ENCODE data around the gene NFX1.

NFX1 gene

DNA sequence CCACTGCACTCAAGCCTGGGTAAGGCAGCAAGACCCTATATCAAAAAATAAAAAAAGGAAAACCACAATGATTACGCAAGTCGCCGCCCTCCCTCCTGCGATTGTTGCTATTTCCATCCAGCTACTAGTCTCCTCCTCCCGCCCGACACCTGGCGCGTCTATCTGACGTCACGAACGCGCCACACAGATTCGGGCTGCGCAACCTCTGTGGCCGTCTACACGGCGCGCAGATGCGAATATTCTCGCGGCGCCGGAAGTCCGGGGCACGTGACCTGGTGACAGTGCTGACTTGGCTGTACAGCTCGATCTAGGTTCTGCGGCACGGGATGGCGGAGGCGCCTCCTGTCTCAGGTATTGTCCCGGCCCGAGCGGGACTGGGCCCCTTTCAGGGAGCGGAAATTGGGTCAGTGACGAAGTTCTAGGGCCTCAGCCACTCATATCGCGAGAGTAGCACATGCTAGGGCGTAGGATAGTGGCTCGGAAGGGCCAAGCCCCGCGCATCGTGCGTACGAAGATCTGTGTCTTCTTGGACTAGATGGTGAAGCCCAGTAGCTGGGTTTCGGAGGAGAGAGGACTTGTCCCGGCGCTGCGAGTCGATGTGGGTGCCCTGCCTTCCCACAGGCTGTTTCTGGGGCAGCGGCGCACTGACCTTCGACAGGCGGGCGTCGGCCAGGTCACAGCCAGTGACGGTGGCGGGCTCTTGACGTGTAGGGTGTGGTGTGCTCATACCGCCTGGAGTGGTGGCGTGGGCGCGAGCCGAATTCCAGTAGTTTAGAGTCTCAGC lies at the start of gene NFX1:
Gene NFX1, plus strand, starts transcription at position 270 of the 784 bp plus-strand sequence. Its CDS starts 57 bp downstream, at position 327.
- DNase-seq (ENCODE audit: low read depth in 1 of 2, low spot score in 1 of 2): peak; percentile 95 to 96

DNA sequence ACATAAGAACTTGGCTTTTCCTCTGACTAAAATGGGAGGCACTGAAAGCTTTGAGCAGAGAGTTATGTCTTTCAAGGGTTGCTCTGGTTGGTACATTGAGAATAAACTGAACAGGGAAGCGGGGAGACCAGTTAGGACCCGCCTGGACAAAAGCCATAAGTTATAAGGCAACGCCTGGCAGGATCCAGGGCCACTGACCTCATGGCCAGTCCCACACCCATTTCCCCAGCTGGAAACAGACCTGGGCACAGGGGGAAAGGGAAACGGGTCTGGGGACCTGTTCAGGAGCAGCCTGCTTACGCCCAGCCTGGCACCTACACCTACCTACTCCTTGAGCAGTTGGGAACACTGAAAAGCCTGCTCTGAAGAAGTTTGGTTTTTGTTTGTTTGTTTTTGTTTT lies 49.0 kb upstream of the NFX1 start:
- DNase-seq (ENCODE audit: low read depth in 1 of 2, low spot score in 1 of 2): no peak

DNA sequence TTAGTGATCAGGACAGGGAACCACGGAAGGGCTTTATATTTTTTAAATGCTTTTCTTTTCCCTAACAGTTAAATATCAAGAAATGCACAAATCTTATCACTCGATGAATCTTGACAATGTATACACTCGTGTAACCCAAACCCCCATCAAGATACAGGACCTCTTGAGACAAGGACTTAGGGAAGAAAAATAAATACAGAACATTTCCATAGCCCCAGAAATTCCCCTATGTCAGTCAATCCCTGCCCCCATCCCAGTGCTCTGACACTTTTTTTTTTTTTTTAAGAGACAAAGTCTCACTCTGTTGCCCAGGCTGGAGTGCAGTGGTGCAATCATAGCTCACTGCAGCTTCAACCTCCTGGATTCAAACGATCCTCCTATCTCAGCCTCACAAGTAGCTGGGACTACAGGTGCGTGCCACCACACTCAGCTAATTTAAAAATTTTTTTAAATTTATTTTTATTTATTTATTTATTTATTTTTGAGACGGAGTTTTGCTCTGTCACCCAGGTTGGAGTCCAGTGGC lies 47.6 kb upstream of the NFX1 start:
- no peak for DNase-seq (ENCODE audit: low read depth in 1 of 2, low spot score in 1 of 2)

DNA sequence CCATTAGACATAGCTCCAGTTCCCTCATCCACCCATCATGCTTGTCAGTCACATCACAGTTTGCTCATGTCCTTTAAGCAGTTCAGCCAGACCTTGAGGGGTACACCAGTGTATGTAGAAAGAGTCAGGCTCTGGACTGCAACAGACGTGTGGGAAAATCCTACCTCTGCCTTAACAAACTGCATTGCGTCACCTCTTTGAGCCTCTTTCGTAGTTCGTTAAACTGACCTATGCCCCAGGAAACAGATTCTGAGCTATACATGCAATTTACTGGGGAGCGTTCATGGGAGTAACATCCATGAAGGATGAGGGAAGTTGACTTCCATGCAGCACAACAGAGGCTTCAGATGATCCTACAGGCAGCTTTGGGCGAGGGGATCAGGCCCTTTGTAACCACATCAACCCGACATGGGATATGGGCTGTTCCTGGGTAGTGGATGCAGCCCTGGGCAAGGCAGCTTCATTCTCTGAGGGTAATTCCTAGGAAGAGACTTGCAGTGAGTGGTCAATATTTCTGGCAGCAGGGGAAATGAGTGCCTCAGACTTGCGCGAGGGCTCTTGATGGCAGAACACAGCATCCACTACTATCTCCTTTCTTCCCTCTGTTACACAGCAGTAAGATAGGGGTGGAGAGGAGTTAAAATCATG lies 46.1 kb upstream of the NFX1 start:
- DNase-seq (ENCODE audit: low read depth in 1 of 2, low spot score in 1 of 2): no peak

DNA sequence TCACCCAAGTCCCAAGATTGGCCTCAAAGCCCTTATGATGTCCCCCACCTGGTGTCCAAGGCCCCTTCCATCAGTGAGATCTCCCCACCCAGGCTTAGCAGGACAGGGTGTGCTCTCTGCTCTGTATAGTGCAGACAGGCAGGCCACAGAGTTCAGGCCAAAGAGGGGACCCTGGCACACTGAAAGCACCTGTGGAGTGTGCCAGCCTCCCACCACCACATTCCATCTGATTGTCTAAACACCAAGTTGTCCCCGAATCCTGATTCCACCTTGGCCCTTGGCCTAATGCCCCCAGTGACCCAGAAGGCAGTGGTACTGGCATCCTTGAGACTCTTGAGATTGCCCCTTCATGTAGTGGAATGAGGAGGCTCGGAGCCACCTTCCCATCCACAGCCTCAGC lies 45.0 kb upstream of the NFX1 start:
- DNase-seq (ENCODE audit: low read depth in 1 of 2, low spot score in 1 of 2): no peak

DNA sequence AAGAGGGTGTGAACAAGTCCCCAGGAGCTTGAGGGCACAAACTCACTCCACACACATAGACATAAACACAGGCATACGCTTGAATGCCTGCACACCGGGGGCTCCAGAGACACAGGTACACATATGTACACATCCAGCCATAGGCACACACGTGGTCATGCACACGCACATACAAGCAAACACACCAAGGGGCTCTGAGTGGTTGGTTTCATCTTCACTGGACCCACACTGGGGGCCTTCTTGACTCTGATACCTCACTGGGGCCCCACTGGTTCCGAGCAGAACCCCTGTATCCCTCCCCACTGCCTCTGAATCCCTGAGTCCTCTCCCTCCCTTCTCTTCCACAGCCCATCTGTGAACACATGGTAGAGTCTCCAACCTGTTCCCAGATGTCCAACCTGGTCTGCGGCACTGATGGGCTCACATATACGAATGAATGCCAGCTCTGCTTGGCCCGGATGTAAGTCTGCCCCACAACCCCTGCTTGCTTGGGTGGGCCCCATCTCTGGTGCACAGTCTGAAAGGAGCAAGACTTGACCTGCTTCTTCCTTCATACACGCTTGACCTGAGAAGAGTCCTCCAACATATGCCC lies 44.0 kb upstream of the NFX1 start:
- DNase-seq (ENCODE audit: low read depth in 1 of 2, low spot score in 1 of 2): no peak

DNA sequence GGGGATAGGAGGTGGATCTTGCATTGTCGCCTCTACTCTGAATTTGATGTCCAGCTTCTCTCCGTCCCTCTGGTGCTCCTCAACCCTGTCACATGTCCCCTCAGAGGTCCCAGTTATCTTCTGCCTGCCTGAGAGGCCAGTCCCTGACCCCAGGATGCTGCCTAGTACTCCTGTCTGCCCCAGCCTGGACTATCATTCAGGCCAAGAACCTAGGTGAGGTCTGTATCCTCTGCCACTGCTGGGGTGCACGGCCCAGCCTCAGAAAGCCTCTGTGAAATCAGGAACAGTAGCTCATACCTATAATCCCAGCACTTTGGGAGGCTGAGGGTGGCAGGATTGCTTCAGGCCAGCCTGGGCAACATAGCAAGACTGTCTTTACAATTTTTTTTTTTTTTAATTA lies 41.7 kb upstream of the NFX1 start:
- no peak for DNase-seq (ENCODE audit: low read depth in 1 of 2, low spot score in 1 of 2)

DNA sequence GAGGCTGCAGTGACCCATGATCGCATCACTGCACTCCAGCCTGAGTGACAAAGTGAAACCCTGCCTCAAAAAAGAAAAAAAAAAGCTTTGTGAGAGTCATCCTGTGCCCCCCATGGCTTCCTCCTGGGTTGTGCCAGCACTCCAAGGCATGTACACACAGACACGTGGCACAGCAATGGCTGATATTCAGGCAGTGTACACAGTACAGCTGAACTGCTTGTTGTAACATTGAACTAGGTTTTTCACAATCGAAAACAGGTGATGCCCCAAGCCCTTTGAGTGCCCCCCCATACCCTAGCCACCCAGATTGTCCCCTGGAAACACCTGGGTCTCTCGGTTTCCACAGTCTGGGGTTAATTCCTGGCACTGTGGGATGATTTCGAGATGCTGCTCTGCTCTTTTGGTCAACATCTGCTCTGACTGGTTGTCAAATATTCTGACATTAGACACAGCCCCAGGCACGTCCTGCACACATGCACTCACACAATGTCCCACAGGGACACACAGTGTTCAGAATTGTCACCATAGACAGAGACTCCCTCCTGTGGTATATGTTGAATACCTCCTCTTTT lies 41.1 kb upstream of the NFX1 start:
- DNase-seq (ENCODE audit: low read depth in 1 of 2, low spot score in 1 of 2): no peak

DNA sequence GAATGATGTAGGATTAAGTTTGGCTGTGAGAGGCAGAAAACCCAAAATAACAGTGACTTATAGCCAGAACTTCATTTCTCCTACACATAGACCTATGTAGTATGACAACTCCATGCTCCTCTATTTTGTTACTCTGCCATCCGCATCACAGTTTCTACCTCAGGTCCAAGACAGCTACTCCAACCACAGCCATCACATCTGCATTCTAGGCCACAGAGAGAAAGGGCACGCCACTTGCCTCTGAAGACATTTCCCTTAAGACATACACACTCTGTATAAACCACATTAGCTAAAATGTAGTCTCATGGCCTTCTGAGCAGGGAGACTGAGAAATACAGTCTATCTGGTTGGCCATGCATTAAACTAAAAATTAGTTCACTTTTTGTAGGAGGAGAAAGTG lies 40.3 kb upstream of the NFX1 start:
- no peak for DNase-seq (ENCODE audit: low read depth in 1 of 2, low spot score in 1 of 2)

DNA sequence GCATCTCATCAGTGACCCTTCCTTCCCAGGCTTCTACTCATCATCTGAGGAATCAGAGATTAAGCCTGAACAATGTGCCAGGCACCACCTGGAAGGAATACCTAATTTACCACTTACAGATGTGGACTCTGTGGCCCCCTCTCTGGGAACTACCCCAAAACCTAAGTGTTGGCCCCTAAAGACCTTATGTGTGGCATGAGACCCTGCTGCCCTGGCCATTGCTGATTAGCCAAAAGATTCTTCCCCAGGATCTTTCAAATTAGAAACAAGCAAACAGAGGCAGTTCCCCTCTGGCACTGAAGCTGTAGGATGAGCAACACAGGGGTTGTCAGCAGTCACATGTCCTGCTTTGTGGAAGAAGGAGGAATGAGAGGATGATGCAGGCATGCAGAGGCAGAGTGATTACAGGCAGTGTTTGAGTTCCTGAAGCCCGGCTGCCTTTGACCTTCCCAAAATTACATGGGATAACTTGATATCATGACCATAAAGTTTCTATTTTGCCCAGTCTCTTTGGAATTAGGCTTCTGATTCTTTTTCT lies 39.8 kb upstream of the NFX1 start:
- DNase-seq (ENCODE audit: low read depth in 1 of 2, low spot score in 1 of 2): no peak

DNA sequence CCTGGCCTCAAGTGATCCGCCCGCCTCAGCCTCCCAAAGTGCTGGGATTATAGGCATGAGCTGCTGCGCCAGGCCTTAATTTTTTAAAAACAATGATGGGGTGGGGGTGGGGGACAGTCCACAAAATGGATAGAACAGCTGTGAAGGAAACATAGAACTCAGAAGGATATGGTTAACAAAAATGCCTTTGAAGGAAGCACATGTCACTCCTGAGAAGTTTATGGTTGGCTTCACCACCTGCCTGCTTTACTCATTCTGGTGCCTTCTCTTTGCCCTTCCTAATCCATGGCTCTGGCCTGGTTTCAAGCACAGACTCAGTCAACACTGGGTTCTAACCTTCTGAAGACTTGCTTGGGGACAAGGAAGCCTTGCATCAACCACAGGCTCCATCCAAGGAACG lies 36.1 kb upstream of the NFX1 start:
- no peak for DNase-seq (ENCODE audit: low read depth in 1 of 2, low spot score in 1 of 2)

DNA sequence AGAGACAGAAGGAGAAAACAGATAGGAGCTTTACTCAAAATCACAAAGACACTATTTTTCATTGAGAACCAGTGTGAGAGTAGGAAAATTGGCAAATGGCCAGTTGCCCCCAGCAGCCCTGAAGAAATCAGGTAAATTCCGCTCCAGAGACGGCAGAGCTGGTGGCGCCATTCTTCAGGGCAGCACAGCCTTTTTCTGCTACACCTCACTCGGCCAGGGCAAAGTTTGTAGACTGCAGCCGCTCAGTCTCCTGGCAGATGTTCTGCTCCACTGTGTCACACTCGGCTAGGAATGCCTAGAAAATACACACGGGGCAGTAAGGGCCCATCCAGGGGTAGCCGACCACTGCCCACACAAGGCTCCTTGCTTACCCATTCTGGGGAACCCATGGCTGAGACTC lies 35.3 kb upstream of the NFX1 start:
- no peak for DNase-seq (ENCODE audit: low read depth in 1 of 2, low spot score in 1 of 2)

DNA sequence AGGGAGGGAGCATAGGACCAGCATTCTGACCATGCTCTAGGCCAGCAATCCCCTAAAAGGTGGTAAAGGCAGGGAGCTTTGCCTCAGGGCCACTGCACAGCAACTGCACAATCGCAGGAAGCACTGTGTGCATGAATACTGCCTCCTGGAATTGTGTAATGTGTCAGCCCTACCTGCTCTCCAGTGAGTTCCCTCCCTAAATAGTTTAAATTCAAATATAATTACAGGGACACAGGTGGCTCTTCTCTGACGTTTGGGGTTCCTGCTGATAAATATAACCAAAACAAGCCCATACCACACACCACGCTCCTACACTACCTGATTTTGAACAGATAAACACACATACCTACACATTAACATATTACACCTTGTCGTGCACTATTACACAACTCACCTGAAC lies 34.8 kb upstream of the NFX1 start:
- no peak for DNase-seq (ENCODE audit: low read depth in 1 of 2, low spot score in 1 of 2)

DNA sequence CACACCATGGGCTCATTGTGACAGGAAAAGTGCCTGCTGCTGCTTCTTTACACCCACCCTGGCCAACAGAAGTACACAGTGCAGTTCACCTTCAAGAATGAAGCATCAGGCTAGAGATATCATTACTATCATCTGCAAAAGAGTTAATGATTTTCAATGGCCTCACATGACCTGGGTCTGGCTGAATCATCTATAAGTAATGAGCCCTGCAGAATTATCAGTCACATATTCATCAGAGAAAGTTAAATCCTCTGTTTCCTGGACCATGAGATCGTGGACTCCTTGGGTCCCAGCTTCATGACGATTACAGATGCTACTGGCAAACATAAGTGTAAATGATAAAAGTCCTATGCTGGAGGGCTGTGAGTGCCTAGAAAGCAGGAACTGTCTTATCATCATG lies 34.1 kb upstream of the NFX1 start:
- DNase-seq (ENCODE audit: low read depth in 1 of 2, low spot score in 1 of 2): no peak

DNA sequence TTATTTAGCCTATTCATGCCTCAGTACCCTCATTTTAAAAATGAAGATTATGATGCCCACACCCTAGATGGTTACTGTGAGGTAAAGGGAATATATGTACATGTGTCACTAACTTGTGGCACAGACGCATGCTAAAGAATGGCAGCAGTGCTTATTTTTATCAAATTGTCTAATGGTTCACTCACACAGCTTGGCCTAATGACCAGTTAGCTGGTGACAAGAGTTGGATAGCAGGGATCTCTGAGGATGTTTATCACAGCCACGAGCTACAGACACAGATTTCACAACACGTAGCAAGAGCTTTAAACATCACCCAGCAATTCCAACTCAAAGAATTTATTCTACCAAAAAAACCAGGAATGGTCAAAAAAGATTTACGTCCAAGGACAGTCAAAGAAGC lies 33.0 kb upstream of the NFX1 start:
- no peak for DNase-seq (ENCODE audit: low read depth in 1 of 2, low spot score in 1 of 2)

DNA sequence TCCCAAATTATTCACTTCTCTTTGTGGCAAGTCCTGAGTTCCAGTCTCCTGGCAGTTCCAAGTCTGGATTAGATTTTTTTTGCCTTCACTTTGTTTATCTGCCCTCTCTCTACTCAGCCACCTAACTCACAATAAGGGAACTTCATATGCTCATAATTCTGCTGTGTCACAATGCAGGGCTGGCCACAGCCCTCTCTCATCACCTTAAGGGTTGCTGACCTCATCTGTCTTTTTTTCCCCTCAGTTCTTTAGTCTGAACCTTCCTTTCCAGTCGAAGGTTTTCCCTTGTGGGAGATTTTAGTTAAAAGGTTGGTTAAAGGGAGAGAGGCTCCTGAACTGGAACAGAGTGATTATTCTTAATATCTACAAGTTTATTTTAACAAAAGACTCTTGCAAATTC lies 29.9 kb upstream of the NFX1 start:
- DNase-seq (ENCODE audit: low read depth in 1 of 2, low spot score in 1 of 2): no peak

DNA sequence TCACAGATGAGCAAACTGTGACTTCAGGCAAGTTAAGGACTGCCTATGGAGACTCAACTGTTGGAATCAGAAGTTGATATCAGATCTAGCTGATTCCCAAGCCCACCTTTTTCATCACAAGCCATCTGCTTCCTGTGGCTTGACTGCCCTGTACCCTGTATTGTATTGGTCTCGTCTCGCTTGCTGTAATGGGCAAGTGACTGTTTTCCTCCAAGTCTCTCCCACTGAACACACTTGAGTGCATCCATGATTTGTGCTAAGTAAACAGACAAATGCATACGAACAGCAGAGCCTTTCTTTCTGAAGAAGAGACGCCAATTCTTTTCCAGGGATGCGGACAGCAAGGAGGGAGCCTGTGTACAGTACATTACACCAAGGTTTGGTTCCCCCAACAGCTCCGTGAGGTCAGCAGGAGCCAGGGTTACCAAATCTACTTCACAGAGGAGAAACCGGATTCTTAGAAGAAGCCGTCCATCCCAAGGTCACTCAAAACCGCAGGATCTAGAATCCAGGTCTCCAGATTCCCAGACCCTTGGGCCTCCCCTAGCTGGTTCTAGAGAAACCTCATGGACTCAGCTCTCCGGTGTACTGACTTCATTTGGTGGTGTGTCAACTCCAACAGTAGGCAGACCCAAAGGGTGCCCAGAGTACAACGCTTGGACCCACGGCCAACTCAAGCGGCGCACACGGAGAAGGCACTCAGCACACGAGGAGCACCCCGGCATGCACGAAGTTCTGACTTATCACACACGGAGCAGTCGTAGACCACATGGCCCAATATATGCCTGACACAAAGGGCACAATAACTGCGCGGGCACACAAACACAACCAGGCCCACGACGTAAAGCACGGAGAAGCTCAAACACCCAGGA lies 26.9 kb upstream of the NFX1 start:
- no peak for DNase-seq (ENCODE audit: low read depth in 1 of 2, low spot score in 1 of 2)

DNA sequence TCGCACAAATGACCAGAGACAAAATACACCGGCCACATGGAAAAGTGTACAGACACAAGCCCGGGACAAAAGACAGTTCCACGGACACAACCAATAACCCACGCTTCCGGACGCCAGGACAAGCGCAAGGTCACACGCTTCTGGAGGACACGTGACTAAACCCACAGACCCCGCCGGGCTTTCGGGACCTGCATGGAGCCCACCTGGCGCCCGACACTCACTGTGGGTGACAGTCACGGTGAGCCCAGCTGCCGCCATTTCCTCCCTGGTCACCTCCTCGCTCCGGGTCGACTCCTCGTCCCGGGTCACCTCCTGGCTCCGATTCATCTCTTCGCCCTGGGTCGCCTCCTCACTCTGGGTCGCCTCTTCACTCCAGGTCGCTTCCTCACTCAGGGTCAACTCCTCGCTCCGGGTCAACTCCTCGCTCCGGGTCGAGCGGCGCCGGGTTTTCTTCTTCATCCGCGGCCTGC lies 26.3 kb upstream of the NFX1 start:
- peak in 1 of 2 donors; percentile 23 for DNase-seq (ENCODE audit: low read depth in 1 of 2, low spot score in 1 of 2)

DNA sequence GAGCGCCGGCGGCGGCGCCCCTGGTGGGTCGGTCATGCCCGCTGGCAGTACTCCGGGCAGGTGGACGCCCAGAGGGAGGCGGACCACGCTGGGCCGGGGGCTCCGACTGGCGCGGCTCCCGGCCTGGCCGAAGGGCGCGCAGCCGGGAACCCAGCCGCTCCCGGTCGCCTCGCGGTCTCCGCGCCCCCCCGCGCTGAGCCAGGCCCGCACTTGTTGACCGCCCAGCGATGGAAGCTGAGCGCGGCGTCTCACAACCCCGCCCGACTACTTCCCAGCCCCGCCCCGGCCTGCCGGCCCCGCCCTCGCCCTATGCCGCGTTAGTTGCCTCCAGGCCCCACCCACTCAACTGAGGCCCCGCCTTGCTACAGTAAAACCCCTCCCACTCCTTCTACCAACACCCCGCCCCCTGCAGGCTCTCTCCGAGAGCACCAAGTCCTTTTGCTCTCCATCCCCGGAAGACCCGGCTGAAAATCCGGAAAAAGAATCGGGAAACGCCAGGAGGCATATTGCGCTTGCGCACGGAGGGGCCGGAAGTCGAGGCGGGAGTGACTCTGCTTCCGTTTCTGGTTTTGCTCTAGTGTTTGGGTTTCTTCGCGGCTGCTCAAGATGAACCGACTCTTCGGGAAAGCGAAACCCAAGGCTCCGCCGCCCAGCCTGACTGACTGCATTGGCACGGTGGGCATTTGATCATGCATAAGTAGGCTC lies 25.7 kb upstream of the NFX1 start, which contains the start of the genes BAG1 and CHMP5:
Gene BAG1, minus strand, starts transcription at position 236 of the 705 bp plus-strand sequence.
Gene CHMP5, plus strand, starts transcription at position 577 of the 705 bp plus-strand sequence. Its CDS starts 30 bp downstream, at position 607.
- peak; percentile 99 to 100 for DNase-seq (ENCODE audit: low read depth in 1 of 2, low spot score in 1 of 2)

All from stimulated activated CD4-positive, alpha-beta T cell treated with anti-CD3 and anti-CD28 coated beads, Interleukin-15, amount 100 ng/mL, for 1 hour (primary cell).